ENCODE measurements around the gene ACY1.
"Not testable (repeated sequence)": the region's sequence is repeated elsewhere in the genome, so short reads cannot be mapped to it uniquely, and the experiment has no call there.

ACY1 gene

DNA sequence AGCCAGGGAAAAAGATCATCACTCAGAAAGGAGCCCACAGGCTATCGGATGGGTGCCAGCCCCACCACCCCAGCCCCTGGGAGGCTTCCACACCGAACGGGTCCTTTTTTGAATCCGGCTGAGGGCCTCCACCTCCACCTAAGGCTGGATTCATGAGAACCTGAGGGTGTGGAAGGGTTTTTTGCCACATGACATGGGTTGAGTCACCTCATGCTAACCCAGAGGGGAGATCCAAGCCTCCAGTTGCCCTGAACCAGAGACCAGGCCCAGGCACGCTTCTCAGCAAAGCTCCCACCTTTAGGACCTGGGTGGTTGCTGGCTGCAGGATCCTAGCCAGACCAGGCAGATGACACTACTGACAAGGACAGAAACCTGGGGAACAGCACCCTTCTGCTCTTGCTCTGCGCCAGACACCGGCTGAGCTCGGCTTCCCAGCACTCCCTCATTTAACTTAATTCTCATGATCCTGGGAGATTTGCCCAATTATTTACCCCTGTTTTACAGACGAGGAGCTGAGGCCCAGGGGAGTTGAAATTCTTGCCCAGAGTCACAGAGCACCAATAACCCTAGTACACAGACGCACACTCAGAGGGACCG is 47.5 kb downstream of the ACY1 start:
- no peak for DNase-seq

GRCh38 chr3:52031896-52032295 is 48.6 kb downstream of the ACY1 start:
- DNase-seq: no peak

DNA sequence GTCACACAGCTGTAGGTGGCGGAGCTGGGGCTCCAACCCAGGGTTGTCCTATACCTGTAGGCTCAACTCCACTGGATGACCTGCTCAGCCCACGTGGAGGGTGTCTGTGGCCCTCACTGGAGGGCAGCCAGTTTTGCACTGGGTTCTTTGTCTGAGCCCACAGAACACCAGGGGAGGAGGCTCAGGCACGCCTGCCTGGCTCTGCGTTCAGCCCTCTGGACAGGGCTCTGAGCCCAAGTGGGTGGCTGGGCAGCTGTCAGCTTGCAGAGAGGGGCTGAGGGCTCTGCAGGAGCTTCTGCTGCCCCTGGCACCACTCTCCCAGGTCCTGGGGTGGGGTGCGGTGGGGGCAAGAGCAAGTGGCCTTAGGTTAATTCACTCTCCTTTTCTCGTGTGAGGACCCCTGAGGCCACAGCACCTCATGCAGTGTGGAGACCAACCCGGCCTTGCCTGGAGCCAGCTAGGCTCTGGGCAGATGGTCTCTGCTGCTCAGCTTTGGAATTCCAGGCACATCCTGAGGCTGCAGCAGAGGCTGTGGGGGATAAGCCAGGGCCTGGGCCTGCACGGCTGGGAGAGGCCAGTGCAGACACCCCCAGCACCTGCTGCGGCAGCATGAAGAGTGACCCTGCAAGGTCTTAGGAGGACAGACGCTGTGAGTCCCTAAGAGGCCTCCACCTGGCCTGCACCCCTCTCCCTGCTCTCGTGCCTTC is 49.5 kb downstream of the ACY1 start:
- no peak for DNase-seq

DNA sequence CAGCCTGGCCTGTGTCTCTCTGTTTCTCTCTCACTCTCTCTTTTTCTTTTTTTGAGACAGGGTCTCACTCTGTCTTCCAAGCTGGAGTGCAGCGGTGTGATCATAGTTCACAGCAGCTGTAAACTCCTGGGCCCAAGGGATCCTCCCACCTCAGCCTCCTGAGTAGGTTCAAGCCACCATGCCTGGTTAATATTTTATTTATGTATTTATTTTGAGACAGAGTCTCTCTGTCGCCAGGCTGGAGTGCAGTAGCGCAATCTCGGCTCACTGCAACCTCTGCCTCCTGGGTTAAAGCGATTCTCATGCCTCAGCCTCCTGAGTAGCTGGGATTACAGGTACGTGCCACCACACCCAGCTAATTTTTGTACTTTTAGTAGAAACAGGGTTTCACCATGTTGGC is 50.4 kb downstream of the ACY1 start:
- not testable (repeated sequence) for DNase-seq

- no peak for DNase-seq
These were observed 50.9 kb downstream of the ACY1 start for GRCh38 chr3:52034212-52034611.

DNA sequence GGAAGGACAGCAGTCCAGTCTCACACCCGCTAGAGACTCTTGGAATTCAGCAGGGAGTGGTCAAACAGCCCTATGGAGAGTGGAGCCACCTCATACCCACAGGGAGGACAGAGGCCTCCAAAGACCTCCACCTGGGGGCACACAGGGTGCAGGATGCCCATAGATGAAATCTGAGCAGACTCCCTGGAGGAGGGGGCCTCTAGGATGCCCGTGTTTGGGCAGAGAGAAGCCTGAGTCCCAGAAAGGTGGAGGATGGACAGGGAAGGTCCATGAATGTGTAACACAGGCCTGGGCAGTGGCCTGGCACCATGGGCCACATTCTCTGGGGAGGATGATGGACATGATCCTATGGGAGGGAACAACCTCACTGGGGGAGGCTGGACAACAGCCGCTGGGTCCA is 51.3 kb downstream of the ACY1 start:
- DNase-seq: no peak

DNA sequence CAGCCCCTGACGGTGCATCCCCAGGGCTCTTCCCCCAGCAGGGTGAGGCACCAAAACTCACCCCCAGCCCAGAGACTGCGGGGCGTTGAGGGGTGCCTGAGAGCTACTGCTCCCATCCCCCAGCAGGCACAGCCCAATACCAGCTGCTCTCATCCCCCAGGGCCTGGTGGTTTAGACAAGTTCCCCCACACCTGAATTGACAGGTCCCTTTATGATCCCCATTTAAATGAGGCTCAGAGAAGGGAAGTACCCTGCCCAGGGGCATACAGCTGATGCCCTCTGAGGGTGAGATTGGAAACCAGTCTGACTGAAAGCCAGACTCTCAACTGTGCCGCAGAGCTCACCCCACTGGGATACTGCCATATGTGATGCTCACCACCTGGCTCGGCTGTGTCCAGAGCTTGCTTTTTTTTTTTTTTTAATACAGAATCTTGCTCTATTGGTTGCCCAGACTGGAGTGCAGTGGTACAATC is 52.9 kb downstream of the ACY1 start:
- DNase-seq: no peak

DNA sequence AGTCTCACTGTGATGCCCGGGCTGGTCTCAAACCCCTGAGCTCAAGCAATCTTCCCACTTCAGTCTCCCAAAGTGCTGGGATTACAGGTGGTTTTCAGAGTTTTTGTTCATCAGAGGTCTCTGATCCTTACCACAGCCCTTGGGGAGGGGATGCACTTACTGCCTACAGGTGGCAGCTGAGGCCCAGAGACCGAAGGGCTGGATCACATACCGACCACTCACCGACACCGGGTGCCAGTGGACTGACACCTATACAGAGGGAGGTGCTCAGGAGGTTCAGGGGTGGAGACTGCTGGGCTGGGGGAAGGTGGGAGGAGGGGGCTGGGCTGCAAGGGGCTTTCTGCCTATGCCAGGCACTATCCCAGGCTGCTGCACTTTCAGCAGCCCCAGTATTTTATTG is 53.5 kb downstream of the ACY1 start:
- no peak for DNase-seq

GRCh38 chr3:52037291-52037690 is 54.0 kb downstream of the ACY1 start:
- DNase-seq: no peak

- no peak for DNase-seq
These were observed 54.9 kb downstream of the ACY1 start for GRCh38 chr3:52038227-52038626.
